ENCODE results near the gene REM2. TPM values are rescaled to one million over a fixed set of nuclear protein-coding genes. Genes with fewer than 3 reads are reported as not detected.

Gene REM2
- total RNA-seq, 1 experiment from 2014 or later = 1.2 TPM

DNA sequence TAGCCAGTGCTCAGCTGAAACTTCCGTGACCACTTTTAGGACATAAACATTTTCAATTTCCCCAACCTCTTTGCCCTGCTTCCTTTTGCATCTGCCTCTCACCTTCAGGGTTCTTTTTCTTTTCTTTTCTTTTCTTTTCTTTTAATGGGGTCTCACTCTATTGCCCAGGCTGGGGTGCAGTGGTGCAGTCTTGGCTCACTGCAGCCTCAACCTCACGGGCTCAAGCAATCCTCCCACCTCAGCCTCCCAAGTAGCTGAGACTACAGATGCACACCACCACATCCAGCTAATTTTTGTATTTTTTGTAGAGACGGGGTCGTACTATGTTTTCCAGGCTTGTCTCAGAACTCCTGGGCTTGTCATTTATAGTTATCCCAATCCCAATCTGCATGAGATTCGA lies 16.1 kb upstream of the REM2 start:
- Histone ChIP-seq H2BK15ac (ENCODE audit: low read depth, low read length) (no peak overlapping the region), H2AFZ (ENCODE audit: low read length) (no peak overlapping the region), H2BK120ac (ENCODE audit: low read depth, low read length, poor library complexity, severe bottlenecking) (no peak overlapping the region), H2BK20ac (ENCODE audit: low read depth, low read length, poor library complexity, severe bottlenecking) (no peak overlapping the region), H4K8ac (replicated peaks; ENCODE audit: insufficient read length, low read depth, low read length) (no peak overlapping the region), H3K79me2 (ENCODE audit: insufficient read depth, low read length) (no peaks in the 10 kb centered on the region), H3K27ac (ENCODE audit: insufficient read length, low read depth, low read length) (no peak overlapping the region), H3K18ac (ENCODE audit: insufficient read length, low read depth, low read length) (no peak overlapping the region), H3T11ph (ENCODE audit: low read length) (no peak overlapping the region), H4K5ac (ENCODE audit: insufficient read length, low read depth, low read length) (no peak overlapping the region), H3K14ac (ENCODE audit: insufficient read depth, low read length) (no peak overlapping the region), H3K4ac (ENCODE audit: low read depth, low read length) (no peak overlapping the region), H3K9ac (ENCODE audit: extremely low read depth, insufficient read length, low read length) (no peak overlapping the region), H3K56ac (ENCODE audit: insufficient read length, low read depth, low read length) (no peak overlapping the region), H3K4me2 (ENCODE audit: insufficient read depth, insufficient read length, low read length) (no peak overlapping the region), H4K20me1 (ENCODE audit: control insufficient read depth, insufficient read depth, insufficient read length) (no peaks in the 10 kb centered on the region), H4K91ac (ENCODE audit: insufficient read length, low read depth, low read length) (no peak overlapping the region), H2AK5ac (ENCODE audit: insufficient read length, low read length) (no peak overlapping the region), H2BK12ac (ENCODE audit: insufficient read length, low read depth, low read length) (no peak overlapping the region), H3K23ac (ENCODE audit: insufficient read length, low read depth, low read length) (no peak overlapping the region), H3K79me1 (ENCODE audit: insufficient read depth, low read depth, low read length, poor library complexity, severe bottlenecking) (no peaks in the 10 kb centered on the region), H3K27me3 (ENCODE audit: insufficient read depth, low read length) (no peaks in the 10 kb centered on the region), H2BK5ac (ENCODE audit: insufficient read length, low read length) (no peak overlapping the region), H3K23me2 (ENCODE audit: insufficient read length, low read depth, low read length, poor library complexity, severe bottlenecking) (no peaks in the 10 kb centered on the region), H3K9me3 (ENCODE audit: control insufficient read depth, low read depth, low read length) (no peaks in the 10 kb centered on the region), H3K4me1 (ENCODE audit: insufficient read depth, low read length) (no peaks in the 10 kb centered on the region)
- Mint-ChIP-seq H3K9me3 (no peaks in the 10 kb centered on the region), H3K27me3 (ENCODE audit: low read depth) (no peaks in the 10 kb centered on the region), H3K4me3 (no peak overlapping the region), H3K4me1 (peaks cover 10 to 16% of the 10 kb centered on the region in 2 experiments), H3K36me3 (ENCODE audit: insufficient read depth in 1 of 3, low read depth in 3 of 3) (no peaks in the 10 kb centered on the region; a peak in 2 of 7 replicates), H3K27ac (no peak overlapping the region)
- TF ChIP-seq, protein P1, sequence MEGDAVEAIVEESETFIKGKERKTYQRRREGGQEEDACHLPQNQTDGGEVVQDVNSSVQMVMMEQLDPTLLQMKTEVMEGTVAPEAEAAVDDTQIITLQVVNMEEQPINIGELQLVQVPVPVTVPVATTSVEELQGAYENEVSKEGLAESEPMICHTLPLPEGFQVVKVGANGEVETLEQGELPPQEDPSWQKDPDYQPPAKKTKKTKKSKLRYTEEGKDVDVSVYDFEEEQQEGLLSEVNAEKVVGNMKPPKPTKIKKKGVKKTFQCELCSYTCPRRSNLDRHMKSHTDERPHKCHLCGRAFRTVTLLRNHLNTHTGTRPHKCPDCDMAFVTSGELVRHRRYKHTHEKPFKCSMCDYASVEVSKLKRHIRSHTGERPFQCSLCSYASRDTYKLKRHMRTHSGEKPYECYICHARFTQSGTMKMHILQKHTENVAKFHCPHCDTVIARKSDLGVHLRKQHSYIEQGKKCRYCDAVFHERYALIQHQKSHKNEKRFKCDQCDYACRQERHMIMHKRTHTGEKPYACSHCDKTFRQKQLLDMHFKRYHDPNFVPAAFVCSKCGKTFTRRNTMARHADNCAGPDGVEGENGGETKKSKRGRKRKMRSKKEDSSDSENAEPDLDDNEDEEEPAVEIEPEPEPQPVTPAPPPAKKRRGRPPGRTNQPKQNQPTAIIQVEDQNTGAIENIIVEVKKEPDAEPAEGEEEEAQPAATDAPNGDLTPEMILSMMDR (conservative IDR thresholded peaks at IDR 0.05) = no peak
- no peak for DNase-seq
- no CpG with 5 or more reads among the region's 5 CpGs for WGBS (ENCODE audit: extremely low coverage, insufficient read length, low lambda C conversion rate)
